ENCODE measurements around the gene DPYSL4.
A peak's percentile ranks its signal among the peaks of the same experiment; 100 is the strongest.

Gene DPYSL4

DNA sequence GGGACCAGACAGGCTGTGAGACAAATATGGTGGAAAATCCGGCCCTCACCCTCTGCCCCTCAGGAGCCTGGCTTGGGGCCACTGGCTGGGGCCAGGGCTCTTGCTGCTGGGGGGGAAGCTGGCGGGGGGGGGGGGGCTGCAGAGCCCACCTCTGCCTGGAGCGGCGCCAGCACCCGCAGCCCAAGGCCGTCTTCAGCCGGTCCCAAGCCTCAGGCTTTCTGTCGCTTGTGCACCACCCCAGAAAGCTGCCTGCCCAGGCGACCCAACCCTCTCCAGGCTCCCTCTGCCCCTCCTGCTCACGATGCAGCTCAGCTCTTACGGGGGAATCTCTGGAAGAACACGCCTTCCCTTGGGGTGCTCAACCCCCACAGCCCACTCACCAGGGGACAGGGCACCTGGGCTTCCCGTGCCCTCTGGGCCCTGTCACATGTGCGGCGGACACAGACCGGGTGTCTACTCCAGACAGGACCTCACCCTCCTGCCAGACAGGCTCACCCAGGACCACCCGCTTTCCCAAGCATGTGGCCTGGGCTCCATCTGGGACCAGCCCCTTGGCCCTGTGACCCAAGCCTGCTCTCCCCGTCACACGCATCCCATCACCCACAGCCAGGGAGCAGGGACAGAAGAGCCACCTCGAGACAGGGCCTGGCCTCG, 43.9 kb downstream of the DPYSL4 start:
- no peak for DNase-seq

DNA sequence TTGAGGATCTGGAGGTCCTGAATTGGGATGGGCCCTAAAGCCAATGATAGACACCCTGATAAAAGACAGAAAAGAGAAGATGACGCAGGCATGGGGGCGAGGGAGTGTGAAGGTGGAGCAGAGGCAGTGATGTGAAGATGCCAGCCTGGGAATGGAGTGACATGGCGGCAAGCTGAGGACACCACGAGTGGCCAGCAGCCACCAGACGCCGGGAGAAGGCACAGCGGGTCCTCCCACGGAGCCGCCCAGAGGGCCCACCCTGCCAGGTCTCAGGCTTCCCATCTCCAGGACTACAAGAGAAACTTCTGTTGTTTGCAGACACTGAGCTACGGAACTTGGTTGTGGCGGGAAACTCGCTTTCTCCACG, 44.9 kb downstream of the DPYSL4 start:
- no peak for DNase-seq

DNA sequence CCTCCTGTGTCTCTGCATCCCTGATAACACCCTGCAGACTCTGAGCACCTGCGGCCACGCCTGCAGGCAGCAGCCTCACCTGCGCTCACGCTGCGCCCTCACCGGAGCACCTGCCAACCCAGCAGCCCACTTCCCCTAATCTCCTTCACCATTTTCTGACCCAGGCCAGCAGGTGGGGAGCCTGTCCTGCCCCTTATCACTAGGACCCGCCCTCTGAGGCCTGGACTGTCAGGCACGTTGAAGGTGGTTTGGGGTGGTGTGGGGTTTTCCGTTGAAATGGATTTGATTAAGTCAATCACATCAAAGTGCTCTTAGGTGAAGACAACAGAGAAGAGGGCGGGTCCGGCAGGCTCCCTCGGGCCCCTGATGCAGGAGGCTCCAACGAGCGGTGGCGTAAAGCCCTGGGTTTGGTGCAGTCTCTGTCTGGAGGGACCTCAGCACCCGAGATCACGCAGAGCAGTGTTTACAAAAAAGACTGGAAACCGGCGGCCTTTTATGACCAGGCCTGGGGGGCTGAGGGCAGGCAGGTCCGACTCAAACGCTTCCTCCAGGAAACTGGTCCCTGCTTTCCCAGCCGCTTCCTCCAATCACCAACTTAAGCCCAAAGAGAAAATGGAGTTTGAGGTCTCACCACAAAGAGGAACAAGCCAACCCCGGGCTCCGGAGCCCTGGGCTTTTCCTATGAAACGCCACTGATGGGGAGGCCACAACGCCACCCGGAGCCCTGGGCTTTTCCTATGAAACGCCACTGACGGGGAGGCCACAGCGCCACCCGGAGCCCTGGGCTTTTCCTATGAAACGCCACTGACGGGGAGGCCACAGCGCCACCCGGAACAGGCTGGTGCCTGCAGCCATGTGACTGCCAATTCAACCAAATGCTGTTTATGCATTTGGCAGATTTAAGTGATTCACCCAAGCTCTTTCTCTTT, 45.5 kb downstream of the DPYSL4 start:
- DNase-seq: peak; percentile 81

DNA sequence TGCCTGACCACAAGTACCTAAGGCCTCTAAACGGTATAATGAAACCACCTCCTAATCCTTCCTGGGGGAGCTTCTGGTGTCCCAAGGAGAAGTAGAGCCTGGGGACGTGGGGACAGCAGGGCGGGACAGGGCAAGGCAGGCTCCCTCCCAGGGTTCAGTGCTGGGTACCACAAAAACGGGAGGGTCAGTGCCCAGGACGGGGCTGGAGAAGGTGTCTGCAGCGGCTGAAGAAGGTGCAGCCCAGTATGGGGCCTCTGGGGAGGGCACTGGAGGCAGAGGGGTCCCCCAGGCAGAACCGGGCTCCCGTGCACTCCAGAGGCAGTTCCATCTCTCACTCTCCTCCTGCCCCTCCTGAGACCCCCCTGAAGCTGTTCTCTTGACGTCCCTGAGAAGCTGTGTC, 46.2 kb downstream of the DPYSL4 start:
- DNase-seq: no peak

DNA sequence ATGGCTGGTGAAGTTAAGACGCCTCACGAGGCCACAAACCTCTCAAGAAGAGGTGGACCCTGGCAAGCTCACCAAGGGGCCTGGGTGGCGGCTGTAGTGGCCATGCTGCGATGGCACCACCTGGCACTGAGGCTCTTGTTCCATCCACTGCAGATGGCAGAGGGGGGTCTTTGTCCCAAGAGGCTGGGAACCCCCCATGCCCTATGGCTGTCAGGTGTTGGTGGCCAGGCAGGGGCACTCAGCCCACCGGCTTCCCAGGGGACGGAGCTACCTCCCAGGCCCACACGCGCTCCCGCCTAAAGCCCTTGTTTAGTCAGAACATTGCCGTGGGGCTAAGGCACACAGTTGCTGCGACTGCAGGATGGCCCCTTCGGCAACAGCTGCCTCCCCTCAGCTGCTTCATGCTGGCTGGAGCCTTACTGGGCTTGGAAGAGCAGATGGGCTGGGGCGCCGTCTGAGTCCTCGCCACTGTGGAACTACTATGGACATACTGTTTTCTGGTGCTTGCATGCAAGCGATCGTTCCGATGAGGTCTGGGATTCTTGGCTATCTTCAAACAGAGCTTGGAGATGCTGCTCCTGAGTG, 46.8 kb downstream of the DPYSL4 start:
- DNase-seq: no peak

DNA sequence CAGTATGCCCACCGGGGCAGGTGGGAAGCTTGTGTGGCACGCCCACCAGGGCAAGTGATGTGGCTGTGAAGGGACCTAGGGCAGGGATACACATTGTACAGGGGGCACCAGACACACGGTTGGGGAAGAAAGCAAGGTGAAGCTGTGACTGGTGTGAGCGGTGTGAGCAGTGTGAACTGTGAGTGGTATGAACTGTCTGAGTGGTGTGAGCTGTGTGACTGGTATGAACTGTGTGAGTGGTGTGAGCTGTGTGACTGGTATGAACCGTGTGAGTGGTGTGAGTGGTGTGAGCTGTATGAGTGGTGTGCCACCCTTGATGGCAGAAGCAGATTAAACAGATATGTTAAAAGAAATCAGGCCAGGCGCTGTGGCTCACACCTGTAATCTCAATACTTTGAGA, 48.1 kb downstream of the DPYSL4 start:
- no peak for DNase-seq

DNA sequence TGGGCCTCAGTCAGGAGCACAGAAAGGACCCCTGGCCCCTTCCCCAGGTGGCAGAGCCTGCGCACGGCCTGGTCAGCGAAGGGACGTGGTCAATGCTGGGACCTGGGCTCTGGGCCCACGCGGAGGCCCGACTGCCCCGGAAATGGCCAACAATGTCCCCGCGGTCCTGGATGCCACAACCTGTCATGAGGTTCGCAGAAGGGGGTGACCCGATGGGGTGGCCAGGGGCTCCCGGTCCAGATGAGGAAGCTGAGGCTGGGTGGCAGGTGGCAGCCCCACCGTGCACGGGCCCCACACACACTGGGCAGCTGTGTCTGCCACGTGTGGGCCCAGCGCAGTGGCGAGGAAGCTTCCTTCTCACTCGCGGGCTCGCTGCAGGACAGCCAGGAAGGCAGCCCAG, 49.4 kb downstream of the DPYSL4 start:
- no peak for DNase-seq

DNA sequence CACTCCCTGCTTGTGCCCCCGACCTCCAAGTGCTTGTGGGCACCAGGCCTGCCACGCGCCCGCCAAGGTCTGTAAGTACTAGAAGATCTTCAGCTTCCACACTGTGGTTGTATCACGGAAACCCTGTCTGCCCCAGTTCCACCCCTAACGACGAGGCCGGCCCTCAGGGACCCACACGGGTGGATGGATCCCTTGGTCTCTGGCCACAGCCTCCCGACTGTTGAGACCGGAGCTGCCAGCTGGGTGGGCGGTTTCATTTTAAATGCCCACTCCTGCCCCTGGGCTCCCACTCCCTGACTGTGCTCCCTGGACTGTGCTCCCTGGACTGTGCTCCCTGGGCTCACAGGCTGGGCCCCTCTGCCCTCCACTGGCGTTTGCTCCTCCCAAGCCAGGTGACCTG, 50.1 kb downstream of the DPYSL4 start:
- no peak for DNase-seq

DNA sequence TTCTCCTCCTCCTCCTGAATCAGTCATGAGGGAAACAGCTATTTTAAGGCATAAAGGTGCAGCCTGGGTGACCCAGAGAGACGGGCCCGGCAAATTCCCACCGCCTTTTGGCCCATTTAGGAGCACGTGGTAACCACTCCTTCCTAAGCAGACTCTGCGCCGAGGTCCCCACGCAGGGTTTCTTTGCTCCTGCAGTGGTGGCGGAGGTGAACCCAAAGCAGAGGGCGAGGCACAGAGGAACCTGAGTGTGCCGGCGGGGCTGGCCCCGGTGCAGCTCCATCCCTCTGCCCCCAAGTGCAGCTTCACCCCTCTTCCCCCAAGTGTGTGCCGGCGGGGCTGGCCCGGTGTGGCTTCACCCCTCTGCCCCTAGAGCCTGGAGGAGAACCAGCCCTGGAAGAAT, 50.6 kb downstream of the DPYSL4 start:
- DNase-seq: no peak

DNA sequence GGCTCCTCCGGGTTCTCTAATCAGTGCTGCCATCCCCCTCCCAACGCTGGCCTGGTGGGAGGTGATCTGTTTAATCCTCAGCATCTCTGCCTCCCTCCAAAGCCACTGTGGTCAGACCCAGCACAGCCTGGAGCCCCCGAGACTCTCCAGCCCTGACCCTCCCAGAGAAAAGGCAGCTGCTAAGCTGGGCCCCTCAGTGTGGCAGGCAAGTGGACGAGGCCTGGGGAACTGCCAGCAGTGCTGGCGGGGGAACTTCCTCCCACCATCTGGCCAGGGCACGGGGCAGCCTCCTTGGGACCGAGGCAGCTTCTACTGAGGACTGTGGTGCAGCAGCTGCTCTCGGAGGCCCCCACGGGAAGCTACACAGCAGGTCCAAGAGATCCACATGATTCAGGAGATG, 51.1 kb downstream of the DPYSL4 start:
- no peak for DNase-seq

DNA sequence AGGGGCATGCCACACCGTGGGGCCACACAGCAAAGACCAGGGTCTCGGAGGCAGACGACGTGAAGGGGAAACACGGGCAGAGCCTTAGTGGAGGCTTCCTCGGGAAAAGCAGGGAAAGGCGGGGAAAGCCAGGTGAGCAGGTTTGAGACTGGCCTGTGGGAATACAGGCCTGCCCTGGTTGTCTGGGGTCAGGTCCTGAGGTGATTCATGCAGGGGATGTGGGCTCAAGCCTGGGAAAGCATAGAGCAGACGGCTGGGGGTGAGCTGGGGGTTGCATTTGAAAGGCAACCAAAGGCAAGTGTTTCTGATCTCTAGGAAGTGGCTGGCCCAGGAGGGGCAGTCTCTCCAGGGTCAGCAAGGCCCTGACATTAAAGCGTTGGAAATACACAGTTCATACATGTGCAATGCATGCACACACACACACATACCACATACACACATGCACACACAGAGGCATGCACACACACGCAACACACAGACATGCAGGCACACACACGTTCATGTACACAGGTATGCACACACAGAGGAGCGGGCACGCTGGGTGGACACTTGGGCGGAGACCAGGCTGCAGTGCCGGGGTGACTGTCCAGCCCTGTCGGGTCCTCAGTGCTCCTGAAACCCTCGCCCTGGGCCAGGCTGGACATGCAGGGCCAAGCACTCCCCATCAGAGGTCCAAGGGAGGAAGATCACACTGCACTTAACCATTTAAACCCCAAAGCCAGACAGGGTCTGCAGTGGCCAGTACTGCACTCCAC, 51.8 kb downstream of the DPYSL4 start:
- DNase-seq: no peak

DNA sequence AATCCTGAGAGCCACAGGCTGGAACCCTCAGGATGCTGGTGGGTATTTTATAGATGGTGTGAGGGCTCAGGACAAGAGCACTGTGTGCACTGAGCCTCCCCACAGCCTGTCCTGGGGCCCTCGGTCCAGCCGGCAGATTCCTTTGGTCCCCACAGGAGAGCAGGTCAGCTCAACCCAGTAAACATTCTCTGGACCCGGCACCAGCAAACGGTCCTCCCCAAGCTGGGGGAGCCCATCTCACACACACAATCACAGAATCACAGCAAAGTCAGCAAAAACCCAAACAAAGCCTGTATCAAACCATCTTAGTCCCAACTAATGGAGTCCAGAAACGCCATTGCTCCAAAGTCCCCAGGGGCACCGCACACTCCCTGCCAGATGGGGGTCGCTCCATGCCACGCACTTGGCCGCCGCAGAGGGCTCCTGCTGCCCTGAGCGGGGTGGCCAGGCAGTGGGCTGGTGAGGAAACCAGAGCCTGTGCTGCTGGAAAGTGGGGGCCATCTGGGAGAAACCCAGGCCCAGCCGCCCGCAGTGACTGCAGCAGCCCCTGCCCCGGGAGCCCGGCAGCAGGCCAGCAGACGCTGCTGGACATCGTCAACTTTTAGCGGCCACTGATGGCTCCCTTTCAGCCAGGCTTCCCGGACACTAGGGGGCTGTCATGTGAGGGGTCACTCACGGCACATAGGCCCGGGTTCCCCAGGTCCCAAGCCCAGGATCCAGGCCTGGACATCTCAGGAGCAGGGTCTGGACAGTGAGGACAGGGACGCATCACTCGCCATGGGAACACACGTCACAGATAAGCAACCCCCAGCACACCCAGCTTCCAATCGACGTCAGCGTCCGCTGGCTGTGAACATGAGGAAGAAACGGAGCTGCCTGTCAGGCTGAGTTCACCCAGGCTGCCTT, 52.6 kb downstream of the DPYSL4 start:
- DNase-seq: no peak

DNA sequence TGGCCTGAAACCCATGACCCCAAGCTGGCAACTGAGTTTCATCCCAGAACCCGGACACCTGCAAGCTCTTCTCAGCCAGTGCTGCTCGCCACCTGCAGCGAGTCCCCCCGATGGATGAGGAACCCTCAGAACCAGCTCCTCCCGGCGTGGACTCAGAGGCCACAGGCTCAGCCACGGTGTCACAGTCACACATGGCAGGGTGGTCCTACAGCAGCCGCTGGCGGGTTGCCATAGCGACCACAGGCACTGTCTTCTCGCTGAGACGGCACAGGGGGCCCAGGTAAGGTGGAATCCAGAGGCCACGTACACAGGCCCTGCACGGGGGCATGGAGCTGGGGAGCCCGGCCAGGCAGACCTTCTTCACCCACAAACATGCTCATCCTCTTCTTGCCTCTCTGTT, 53.4 kb downstream of the DPYSL4 start:
- DNase-seq: no peak

DNA sequence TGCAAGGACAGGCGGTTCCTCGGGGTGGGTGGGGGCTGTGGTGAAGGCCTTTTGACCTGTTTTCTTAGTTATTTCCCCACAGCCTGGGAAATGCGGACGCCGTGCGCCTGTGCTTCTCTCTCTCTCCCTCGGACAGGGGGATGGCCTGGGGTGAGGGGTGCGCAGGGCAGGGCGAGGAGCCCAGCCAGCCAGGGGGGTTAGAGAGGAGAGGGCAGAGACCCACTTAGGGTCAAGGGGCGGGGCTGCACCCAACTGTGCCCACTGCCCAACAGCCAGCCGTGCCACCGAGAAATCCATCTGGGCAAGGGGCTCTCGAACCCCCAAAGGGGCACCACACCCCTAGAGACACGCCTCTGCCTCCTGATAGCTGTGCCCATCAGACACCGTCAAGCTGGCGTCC, 53.8 kb downstream of the DPYSL4 start:
- no peak for DNase-seq

DNA sequence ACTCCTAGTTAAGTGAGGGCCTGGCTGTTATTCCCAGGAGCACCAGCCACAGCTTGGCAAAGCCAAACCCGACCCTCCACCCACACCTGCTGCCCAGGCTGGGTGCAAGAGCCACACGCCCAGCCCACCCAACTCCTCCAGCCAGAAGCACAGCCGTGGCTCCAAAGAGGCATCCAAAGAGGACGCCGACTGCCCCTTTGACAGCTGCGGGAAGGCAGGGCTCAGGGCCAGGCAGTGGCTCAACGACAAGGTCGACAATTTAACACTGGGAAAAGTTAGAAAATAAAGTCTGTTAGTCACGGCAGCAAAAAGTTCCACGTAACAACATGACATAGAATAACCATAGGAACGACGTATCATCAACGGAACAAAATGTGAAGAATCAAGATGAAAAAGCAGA, 54.3 kb downstream of the DPYSL4 start:
- no peak for DNase-seq

DNA sequence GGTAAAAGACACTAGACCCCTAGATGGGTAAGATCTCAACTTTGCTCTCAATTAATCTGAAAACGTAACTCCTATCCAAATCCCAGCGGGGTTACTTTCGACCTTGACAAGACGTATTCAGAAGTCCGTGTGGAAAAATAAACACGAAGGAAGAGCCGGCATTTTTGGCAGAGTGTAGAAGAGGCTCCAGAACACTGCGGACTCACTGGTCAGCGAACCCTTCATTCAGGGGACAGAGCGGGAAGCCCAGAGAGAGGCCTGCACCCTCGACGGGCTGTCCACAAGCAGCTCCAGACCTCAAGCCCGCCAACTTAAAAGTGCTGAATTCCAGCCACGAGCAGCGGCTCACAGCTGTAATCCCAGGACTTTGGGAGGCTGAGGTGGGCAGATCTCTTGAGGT, 54.7 kb downstream of the DPYSL4 start:
- no peak for DNase-seq

DNA sequence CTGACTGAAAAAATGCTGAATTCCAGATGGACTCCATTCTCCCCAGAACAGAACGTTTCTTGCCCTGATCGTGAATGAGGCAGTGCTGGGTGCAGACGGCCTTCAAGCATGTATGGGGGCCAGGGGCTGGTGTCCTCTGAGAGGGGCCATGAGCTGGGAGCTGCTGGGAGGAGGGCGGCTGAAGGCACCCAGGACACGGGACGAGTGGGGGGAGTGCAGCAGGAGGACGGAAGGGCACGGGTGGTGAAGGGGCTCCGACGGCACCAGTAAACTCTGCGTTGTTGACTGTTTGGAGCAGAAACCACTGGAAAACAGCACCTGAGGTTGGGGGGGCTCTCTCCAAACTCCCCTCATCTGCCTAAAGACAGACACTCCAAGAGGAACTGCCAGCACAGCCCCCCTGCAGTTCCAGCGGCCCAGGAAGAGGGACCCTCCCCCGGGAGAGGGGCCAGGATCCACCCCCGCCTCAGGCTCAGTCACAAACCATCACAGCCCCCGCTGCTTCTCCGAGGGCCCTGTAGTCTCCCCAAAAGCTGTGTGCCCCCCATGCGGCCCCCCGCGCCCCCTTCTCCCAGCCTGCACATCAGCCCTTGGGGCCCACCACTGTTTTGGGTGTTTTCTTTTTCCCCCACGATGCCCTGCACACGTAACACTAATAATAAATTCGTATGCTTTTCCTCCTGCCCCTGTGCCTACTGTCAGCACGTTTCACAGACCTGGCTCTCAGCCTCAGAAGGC, 55.5 kb downstream of the DPYSL4 start:
- DNase-seq: no peak

DNA sequence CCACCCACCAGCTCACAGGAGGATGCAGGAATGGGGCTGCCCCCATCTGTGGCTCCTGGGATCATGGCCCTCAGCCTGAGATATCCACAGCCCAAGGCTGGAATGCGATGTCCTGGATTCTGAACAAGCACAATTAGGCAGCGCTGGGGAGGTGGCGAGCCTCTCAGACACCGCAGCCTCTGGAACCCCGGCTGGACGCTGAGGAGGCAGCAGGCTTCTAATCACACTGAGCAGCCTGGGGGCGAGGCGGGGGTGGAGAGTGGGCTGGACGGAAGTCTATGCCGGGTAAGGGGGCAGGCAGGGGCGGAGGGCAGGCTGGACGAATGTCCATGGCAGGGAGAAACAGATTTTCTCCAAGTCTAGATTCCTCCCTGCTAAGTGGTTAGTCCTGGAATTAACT, 56.4 kb downstream of the DPYSL4 start:
- no peak for DNase-seq

DNA sequence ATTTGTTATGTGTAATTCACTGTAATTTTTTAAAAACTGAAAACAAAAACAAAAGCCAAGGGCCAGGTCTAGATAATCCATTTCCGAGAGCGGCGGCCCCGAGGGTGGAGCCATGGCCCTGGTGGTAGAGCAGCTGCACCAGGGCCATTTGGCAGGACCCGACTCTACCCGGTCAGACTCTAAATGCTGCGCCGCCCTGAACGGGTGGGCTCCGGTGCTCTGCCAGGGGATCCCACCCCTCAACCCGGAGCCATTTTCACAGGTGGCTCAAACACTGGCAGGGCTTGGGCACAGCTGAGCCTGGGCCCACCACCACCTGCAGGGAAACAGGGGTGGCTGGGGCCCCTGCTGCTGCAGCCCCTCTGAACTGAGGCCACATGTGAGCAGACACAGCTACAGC, 56.9 kb downstream of the DPYSL4 start:
- DNase-seq: no peak

DNA sequence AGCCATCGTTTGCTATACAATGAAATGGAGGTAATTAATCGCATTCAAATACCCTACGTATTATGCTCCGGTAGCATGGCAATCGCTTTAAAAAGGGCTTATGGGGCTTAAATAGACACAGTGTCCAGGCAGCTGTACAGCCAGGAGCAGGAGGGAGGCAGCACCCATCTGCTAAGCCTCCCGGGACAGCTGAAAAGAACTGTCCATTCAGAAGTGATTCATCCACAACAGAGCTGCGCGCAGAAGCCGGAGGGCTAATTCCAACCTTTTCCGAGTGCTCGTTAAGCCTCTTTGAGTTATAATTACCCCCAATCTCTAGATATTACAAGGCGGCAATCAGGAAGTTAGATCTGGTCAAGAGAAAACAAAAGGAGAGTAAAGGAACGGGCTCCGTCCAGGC, 58.3 kb downstream of the DPYSL4 start:
- no peak for DNase-seq

DNA sequence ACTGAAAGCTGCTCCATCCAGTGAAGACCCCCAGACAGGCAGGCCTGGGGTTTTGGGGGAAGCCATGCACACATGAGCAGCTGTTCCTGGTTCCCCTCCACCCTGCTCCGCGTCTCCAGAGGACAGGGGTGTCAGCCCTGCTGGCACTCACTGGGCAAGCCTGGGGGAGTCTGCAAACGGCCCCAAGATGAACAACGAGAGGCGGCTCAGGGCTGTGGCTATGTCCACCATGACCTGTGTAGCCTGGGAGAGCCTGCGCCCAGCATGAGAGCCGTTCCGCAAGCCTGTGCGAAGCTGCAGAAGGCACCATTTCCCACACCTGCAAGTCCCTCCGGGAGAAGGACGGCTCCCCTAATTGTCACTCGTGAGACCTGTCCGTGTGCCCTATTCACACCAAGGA, 59.5 kb downstream of the DPYSL4 start:
- DNase-seq: no peak

DNA sequence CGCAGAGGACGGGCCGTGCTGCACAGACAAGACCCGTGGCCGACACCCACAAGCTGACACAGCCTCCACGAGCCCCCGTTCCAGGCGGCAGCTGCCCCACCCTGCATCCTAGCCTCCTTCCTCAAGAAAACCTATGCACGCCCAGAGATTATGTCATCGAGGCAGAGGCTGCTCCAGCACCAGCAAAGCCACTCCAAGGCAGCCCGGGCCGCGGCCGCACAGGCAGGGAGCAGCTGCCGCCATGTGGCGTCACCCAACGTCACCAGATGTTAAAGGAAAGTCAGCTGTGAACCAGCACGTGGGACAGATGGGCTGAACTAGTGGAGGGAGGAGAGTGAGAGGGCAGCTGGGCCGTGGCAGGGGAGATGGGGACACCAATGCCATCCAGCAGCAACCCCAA, 61.2 kb downstream of the DPYSL4 start:
- DNase-seq: no peak

Data from suppressor macrophage treated with lipopolysaccharide for 4 hours (primary cell).